Activated CD8-positive, alpha-beta memory T cell treated with anti-CD3 and anti-CD28 coated beads, Interleukin-2, amount 50 U/mL, for 24 hours (primary cell): ENCODE measurements around the gene APRT.
"Not testable (repeated sequence)": the region's sequence is repeated elsewhere in the genome, so short reads cannot be mapped to it uniquely, and the experiment has no call there.

Experiments used
- DNase-seq: peaks from one replicate; pipeline ENCODE4 v3.0.0-alpha.2; 2020; ENCODE audit errors: extremely low read depth

Gene APRT

GRCh38 chr16:88772871-88773811, 38.6 kb downstream of the APRT start:
- no peak for DNase-seq

GRCh38 chr16:88771781-88772180, 39.9 kb downstream of the APRT start:
- DNase-seq, result not testable (repeated sequence)

GRCh38 chr16:88771294-88771772, 40.4 kb downstream of the APRT start:
- no peak for DNase-seq

GRCh38 chr16:88770461-88771293, 41.1 kb downstream of the APRT start:
- DNase-seq, result no peak

- DNase-seq, result no peak
Measured at GRCh38 chr16:88769617-88770460, 41.9 kb downstream of the APRT start.

GRCh38 chr16:88768071-88768783, 43.5 kb downstream of the APRT start:
- no peak for DNase-seq

GRCh38 chr16:88767546-88768070, 44.1 kb downstream of the APRT start:
- DNase-seq, result no peak

GRCh38 chr16:88766975-88767374, 44.8 kb downstream of the APRT start:
- DNase-seq, result no peak

GRCh38 chr16:88764913-88765349, 46.8 kb downstream of the APRT start:
- no peak for DNase-seq

- no peak for DNase-seq
Measured at GRCh38 chr16:88764080-88764479, 47.6 kb downstream of the APRT start.

- DNase-seq, result no peak
Measured at GRCh38 chr16:88763502-88764053, 48.1 kb downstream of the APRT start.

- DNase-seq, result no peak
Measured at GRCh38 chr16:88762941-88763340, 48.8 kb downstream of the APRT start.

- DNase-seq, result no peak
Measured at GRCh38 chr16:88762258-88762870, 49.4 kb downstream of the APRT start.

- no peak for DNase-seq
Measured at GRCh38 chr16:88761830-88762229, 49.9 kb downstream of the APRT start.

- DNase-seq, result no peak
Measured at GRCh38 chr16:88761143-88761534, 50.6 kb downstream of the APRT start.

GRCh38 chr16:88760424-88761142, 51.1 kb downstream of the APRT start:
- no peak for DNase-seq

GRCh38 chr16:88759976-88760350, 51.8 kb downstream of the APRT start:
- no peak for DNase-seq
